Umbilical cord (tissue), 2 donors: ENCODE measurements around the gene CYP2E1. TPM values are rescaled to one million over a fixed set of nuclear protein-coding genes. Genes with fewer than 3 reads are reported as not detected.
"Not testable (repeated sequence)": the region's sequence is repeated elsewhere in the genome, so short reads cannot be mapped to it uniquely, and the experiment has no call there.

Experiments
- DNase-seq: peaks from one replicate; pipeline ENCODE4 v3.0.0-alpha.2; 2015; ENCODE audit warnings: low spot score
- total RNA-seq: library from RNA; depleted of rRNA; stranded (reverse); fragments of >200 nt; gene quantifications from one replicate; pipeline ENCODE4 v1.2.3, GENCODE V29; 2014; ENCODE audit warnings: low replicate concordance; ENCODE audit not compliant: insufficient read depth

Gene CYP2E1
- total RNA-seq, 1 donor from 2014 or later = 0.72 TPM

- DNase-seq = not testable (repeated sequence)
Observed at GRCh38 chr10:133569801-133570200, 42.6 kb downstream of the CYP2E1 start.

DNA sequence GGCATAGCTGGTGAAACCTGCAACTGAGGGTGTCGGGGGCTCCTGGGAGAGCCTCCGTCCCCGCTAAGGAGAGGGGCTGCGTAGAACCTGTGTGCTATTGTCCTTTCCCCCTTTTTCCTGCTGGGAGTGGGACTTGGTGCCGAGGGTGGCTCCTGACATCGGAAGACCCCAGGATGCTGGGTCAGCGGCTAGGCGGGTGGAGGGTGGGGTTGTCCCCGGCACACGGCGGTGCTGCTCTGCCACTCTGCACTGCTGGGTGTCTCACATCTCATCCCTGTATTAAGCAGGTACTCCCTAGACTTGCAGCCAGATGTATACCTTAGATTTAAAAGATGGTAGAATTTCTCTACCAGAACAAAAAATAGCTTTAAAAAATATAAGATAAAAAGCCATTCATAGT is 44.9 kb downstream of the CYP2E1 start:
- not testable (repeated sequence) for DNase-seq

DNA sequence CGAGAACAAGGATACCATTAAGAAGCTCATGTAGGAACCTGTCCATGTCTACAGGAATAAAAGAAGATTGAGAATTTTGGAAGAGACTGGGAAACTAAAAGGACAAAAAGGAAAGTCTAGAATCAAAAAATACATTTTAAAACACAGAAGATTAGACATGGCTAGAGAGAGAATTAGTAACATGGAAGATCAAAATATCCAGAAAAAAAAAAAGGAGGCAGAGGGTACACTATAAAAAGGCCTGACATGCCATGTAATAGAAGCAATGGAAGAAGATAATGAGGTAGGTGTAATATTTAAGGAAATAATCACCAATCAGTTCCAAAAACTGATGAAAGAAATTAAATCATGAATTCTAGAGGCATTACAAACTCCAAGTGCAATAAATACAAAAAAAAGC is 46.3 kb downstream of the CYP2E1 start:
- DNase-seq = not testable (repeated sequence)

- not testable (repeated sequence) for DNase-seq
Observed at GRCh38 chr10:133577037-133577436, 49.9 kb downstream of the CYP2E1 start.

Other genes starting within 250 kb of the CYP2E1 start
- gene TUBGCP2, start 218.5 kb upstream of the CYP2E1 start, total RNA-seq = 34.2 TPM
- 41.9 TPM for gene ZNF511, start 218.4 kb upstream of the CYP2E1 start, total RNA-seq
- gene CALY, start 190.5 kb upstream of the CYP2E1 start, total RNA-seq = not detected
- not detected for gene PRAP1, start 180.0 kb upstream of the CYP2E1 start, total RNA-seq
- 3.4 TPM for gene FUOM, start 169.3 kb upstream of the CYP2E1 start, total RNA-seq
- 28.2 TPM for gene ECHS1, start 154.0 kb upstream of the CYP2E1 start, total RNA-seq
- 6.3 TPM for gene PAOX, start 148.1 kb upstream of the CYP2E1 start, total RNA-seq
- gene MTG1, start 133.2 kb upstream of the CYP2E1 start, total RNA-seq = 40.4 TPM
- 0.96 TPM for gene SPRN, start 102.7 kb upstream of the CYP2E1 start, total RNA-seq
- gene SCART1, start 73.4 kb upstream of the CYP2E1 start, total RNA-seq = 2.9 TPM
- 2.6 TPM for gene SYCE1, start 38.2 kb downstream of the CYP2E1 start, total RNA-seq
- gene FRG2B, start 99.4 kb downstream of the CYP2E1 start, total RNA-seq = 1.2 TPM